A549 (cell line): ENCODE measurements around the gene AHI1. TPM values are rescaled to one million over a fixed set of nuclear protein-coding genes. Genes with fewer than 3 reads are reported as not detected.

Source experiments
- ATAC-seq, 2 experiments: fragments of 200-7000 bp in 1 of 2; fragments of >200 bp in 1 of 2; cut with Nextera tagmentation in 1 of 2; cut with Tn5 transposase in 1 of 2; 3 replicates each; pipeline versions ENCODE4 v1.8.0 to v1.9.1; 2018 to 2020; ENCODE audit warnings: mild to moderate bottlenecking in 1 of 2, moderate library complexity in 1 of 2
- CTCF ChIA-PET: fragments of 300-600 bp; sonication (Branson Sonifier 250); formaldehyde crosslinking; extraction: SDS; loops from one replicate; lab custom pipeline; 2021; ENCODE audit warnings: antibody characterized with exemption, inconsistent platforms; lab: Yijun Ruan, JAX
- POLR2A ChIA-PET: fragments of 350-600 bp; formaldehyde crosslinking; extraction: SDS; loops from one replicate; lab custom pipeline; 2021; ENCODE audit warnings: antibody characterized with exemption, inconsistent platforms; lab: Yijun Ruan, JAX
- DNase-seq, 2 experiments: peaks; one replicate each; pipeline versions ENCODE4 v3.0.0 to v3.0.0-alpha.2; 2011 to 2016; ENCODE audit warnings: low read depth in 1 of 2, low spot score in 1 of 2
- FAIRE-seq: peaks from 2 replicates; lab custom pipeline; 2011; peaks lifted over from hg19 to GRCh38; lab: Jason Lieb, UNC
- H3K27ac ChIP-seq, 2 experiments: fragments of >200 bp; sonication (Bioruptor Twin); formaldehyde crosslinking; 3 replicates each; pipeline ENCODE4 v1.5.1; 2016 to 2017
- H3K4me1 ChIP-seq: fragments of >200 bp; sonication (Bioruptor Twin); formaldehyde crosslinking; 3 replicates; pipeline ENCODE4 v1.6.1; 2016
- H3K4me2 ChIP-seq: fragments of >200 bp; sonication (Bioruptor Twin); formaldehyde crosslinking; 3 replicates; pipeline ENCODE4 v1.6.1; 2016
- H3K4me3 ChIP-seq: fragments of >200 bp; sonication (Bioruptor Twin); formaldehyde crosslinking; 3 replicates; pipeline ENCODE4 v1.5.1; 2016
- H3K9me3 ChIP-seq: fragments of >200 bp; sonication (Bioruptor Twin); formaldehyde crosslinking; 3 replicates; pipeline ENCODE4 v1.6.1; 2016
- BHLHE40 ChIP-seq: IDR thresholded peaks from 2 replicates; pipeline ENCODE4 v1.6.1; 2012; ENCODE audit warnings: low read depth, low read length, inconsistent platforms
- CEBPB ChIP-seq, 2 experiments: fragments of >200 bp in 1 of 2; sonication (Bioruptor Twin) in 1 of 2; formaldehyde crosslinking in 1 of 2; IDR thresholded peaks; 2 replicates each; pipeline ENCODE4 v1.6.1; 2012 to 2016
- EP300 ChIP-seq, 2 experiments: fragments of >200 bp; sonication (Bioruptor Twin); formaldehyde crosslinking; IDR thresholded peaks; 2 replicates in 1 of 2; 3 replicates in 1 of 2; pipeline ENCODE4 v1.6.1; 2016 to 2017
- ESRRA ChIP-seq: fragments of 150-350 bp; IDR thresholded peaks from 2 replicates; pipeline ENCODE4 v1.6.1; 2014; ENCODE audit warnings: mild to moderate bottlenecking, low read length, borderline replicate concordance
- FOSL2 ChIP-seq, 2 experiments: fragments of 450-650 bp in 1 of 2; fragments of >200 bp in 1 of 2; sonication (Bioruptor Twin) in 1 of 2; formaldehyde crosslinking; IDR thresholded peaks; 2 replicates each; pipeline versions ENCODE4 v1.5.0 to v1.6.1; 2016 to 2020; ENCODE audit warnings: mild to moderate bottlenecking in 1 of 2, moderate library complexity in 1 of 2
- FOXS1 ChIP-seq: fragments of 250-450 bp; sonication (Bioruptor Pico); IDR thresholded peaks from 2 replicates; pipeline ENCODE4 v1.5.0; 2020; ENCODE audit warnings: mild to moderate bottlenecking, moderate library complexity
- HEYL ChIP-seq: fragments of 250-450 bp; sonication (Bioruptor Pico); IDR thresholded peaks from 2 replicates; pipeline ENCODE4 v1.8.0; 2021; ENCODE audit warnings: mild to moderate bottlenecking, moderate library complexity
- JUNB ChIP-seq: fragments of >200 bp; sonication (Bioruptor Twin); formaldehyde crosslinking; IDR thresholded peaks from 2 replicates; pipeline ENCODE4 v1.6.1; 2016
- MAFK ChIP-seq: fragments of 450-650 bp; IDR thresholded peaks from 2 replicates; pipeline ENCODE4 v1.6.1; 2014; ENCODE audit not compliant: partially characterized antibody
- MAZ ChIP-seq: fragments of 150-350 bp; IDR thresholded peaks from 2 replicates; pipeline ENCODE4 v1.6.1; 2014; ENCODE audit warnings: antibody characterized with exemption, low read depth, low read length, borderline replicate concordance
- MYC ChIP-seq: IDR thresholded peaks from 2 replicates; pipeline ENCODE4 v1.6.1; 2012; ENCODE audit warnings: mild to moderate bottlenecking, inconsistent platforms, low read length, improper control_type of control experiment, borderline replicate concordance
- PHF8 ChIP-seq: fragments of 200-600 bp; sonication (generic); IDR thresholded peaks from 2 replicates; pipeline ENCODE4 v1.6.1; 2016; ENCODE audit warnings: low read depth, mild to moderate bottlenecking, antibody characterized with exemption, moderate library complexity, borderline replicate concordance
- RAD21 ChIP-seq, 2 experiments: fragments of >200 bp in 1 of 2; sonication (Bioruptor Twin) in 1 of 2; formaldehyde crosslinking in 1 of 2; IDR thresholded peaks in 1 of 2; conservative IDR thresholded peaks in 1 of 2; 2 replicates in 1 of 2; 3 replicates in 1 of 2; pipeline ENCODE4 v1.6.1; 2012 to 2018; ENCODE audit warnings: inconsistent platforms in 1 of 2
- REST ChIP-seq: fragments of 200-600 bp; sonication (generic); IDR thresholded peaks from 2 replicates; pipeline ENCODE4 v1.6.1; 2016; ENCODE audit warnings: antibody characterized with exemption, mild to moderate bottlenecking, moderate library complexity
- SMC3 ChIP-seq: fragments of >200 bp; sonication (Bioruptor Twin); formaldehyde crosslinking; IDR thresholded peaks from 3 replicates; pipeline ENCODE4 v1.6.1; 2018; ENCODE audit warnings: inconsistent platforms
- WGBS: methylation state at CpG from one replicate; pipeline ENCODE4 v1.1.6; 2017; ENCODE audit errors: missing lambda C conversion rate; 5-methylcytosine and 5-hydroxymethylcytosine counted together
- polyA plus RNA-seq, 4 experiments: library from polyadenylated mRNA; depleted of rRNA in 3 of 4; stranded (reverse); fragments of >200 nt; fragmentation: RNase III in 1 of 4; extraction: RNeasy Plus Mini Kit Qiagen cat#74134 plus additional on column Dnase treatment in 1 of 4; gene quantifications; 2 replicates in 3 of 4; 3 replicates in 1 of 4; pipeline ENCODE4 v1.2.3, GENCODE V29; 2011 to 2017
- TF ChIP-seq, protein P1 (sequence below): fragments of 250-450 bp; sonication (Bioruptor Pico); IDR thresholded peaks from 2 replicates; pipeline ENCODE4 v1.5.0; 2021; ENCODE audit warnings: mild to moderate bottlenecking, moderate library complexity, borderline replicate concordance
- TF ChIP-seq, protein P2 (sequence below): fragments of >200 bp; sonication (Bioruptor Twin); formaldehyde crosslinking; IDR thresholded peaks from 3 replicates; pipeline ENCODE4 v1.5.1; 2016

The AHI1 gene
- polyA plus RNA-seq, 2 of the 4 experiments (the other 2 are of a cell fraction), result 24.7 to 50.8 TPM

DNA sequence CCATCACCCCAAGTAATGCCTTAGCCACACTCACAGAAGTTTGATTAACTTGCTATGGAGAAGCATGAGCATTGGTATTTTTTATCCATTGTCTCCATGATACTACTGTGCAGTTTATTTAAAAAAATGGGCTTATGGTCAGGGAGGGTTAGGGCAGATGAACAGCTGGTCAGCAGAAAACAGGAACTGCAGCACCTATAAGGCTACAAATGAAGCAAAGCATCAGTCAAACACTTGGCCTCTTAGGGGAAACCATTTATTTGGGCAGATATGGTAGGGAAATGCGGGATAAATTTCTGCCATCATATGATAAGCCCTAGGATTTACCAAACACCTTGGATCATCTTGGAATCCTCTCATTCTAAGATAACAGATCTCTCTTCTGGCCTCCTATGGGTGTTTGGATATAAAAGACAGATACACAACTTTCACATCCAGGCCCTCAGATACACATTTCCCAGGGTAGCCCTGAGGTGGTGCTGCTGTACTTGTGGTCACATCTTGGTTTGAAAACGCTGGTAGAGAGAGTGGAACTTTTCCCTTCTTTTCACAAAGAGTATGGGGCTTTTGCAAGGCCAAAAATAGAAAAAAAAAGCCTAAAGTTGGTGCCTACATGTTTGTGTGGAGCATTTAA is 42.8 kb upstream of the AHI1 start:
- Histone ChIP-seq H3K27ac (no peak overlapping the region), H3K4me3 (no peak overlapping the region), H3K9me3 (no peaks in the 10 kb centered on the region), H3K4me2 (no peak overlapping the region), H3K4me1 (peaks cover 29% of the 10 kb centered on the region)
- WGBS, result 57% methylated on average over 2 of the region's 2 CpGs
- POLR2A ChIA-PET, result no interaction called here
- CTCF ChIA-PET, result interaction anchor here (0.7 to 3.1 kb wide), 2 partner anchors 395 to 686 kb away, joined by 3 to 21 read pairs; no protein-coding TSS in a partner anchor
- peak in 1 of 2 experiments; percentile 39; a peak in 1 of 5 replicates for TF ChIP-seq RAD21 (conservative IDR thresholded peaks at IDR 0.05 in 1 of 2, IDR thresholded peaks at IDR 0.05 in 1 of 2)
- no peak for TF ChIP-seq PHF8
- FAIRE-seq, result no peak
- peak in 1 of 2 experiments; percentile 21 for DNase-seq
- ATAC-seq, result peak in 1 of 2 experiments; percentile 56; a peak in 2 of 6 replicates

GRCh38 chr6:135537741-135538301 is 40.3 kb upstream of the AHI1 start:
- TF ChIP-seq BHLHE40 (no peak), CEBPB (IDR thresholded peaks at IDR 0.05) (no peak), HEYL (CRISPR knock-in tag) (no peak), FOSL2 (IDR thresholded peaks at IDR 0.05) (no peak), FOSL2 (CRISPR knock-in tag; IDR thresholded peaks at IDR 0.05) (peak; percentile 63), MAFK (peak; percentile 18), MYC (no peak), ESRRA (no peak), JUNB (peak; percentile 40; the same call in 1 of the 2 replicates)
- TF ChIP-seq, protein P1, sequence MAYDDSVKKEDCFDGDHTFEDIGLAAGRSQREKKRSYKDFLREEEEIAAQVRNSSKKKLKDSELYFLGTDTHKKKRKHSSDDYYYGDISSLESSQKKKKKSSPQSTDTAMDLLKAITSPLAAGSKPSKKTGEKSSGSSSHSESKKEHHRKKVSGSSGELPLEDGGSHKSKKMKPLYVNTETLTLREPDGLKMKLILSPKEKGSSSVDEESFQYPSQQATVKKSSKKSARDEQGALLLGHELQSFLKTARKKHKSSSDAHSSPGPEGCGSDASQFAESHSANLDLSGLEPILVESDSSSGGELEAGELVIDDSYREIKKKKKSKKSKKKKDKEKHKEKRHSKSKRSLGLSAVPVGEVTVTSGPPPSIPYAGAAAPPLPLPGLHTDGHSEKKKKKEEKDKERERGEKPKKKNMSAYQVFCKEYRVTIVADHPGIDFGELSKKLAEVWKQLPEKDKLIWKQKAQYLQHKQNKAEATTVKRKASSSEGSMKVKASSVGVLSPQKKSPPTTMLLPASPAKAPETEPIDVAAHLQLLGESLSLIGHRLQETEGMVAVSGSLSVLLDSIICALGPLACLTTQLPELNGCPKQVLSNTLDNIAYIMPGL (CRISPR knock-in tag), result no peak
- POLR2A ChIA-PET, result interaction anchor here (1.6 kb wide), 1 partner anchor 477 kb away, joined by 5 read pairs; no protein-coding TSS in a partner anchor
- Histone ChIP-seq H3K4me1 (peaks cover 36% of the 10 kb centered on the region), H3K9me3 (no peaks in the 10 kb centered on the region), H3K27ac (peak overlapping the region; percentile 45 to 79), H3K4me3 (no peak overlapping the region), H3K4me2 (peak overlapping the region; percentile 43)
- CTCF ChIA-PET, result interaction anchor here (0.8 to 1.1 kb wide), 2 partner anchors 32 to 689 kb away, joined by 3 to 5 read pairs; no protein-coding TSS in a partner anchor
- ATAC-seq (peak; percentile 39 to 71; a peak in 3 of 6 replicates), FAIRE-seq (no peak), DNase-seq (peak in 1 of 2 experiments; percentile 20)
- WGBS, result 3% methylated on average over 2 of the region's 2 CpGs

- POLR2A ChIA-PET, result no interaction called here
- CTCF ChIA-PET, result interaction anchor here (0.7 to 4.3 kb wide), 30 partner anchors 9 to 781 kb away, joined by 3 to 50 read pairs (median 4); partner anchors contain the start of gene PDE7B
- ATAC-seq (peak; percentile 43 to 74; a peak in 5 of 6 replicates), DNase-seq (peak; percentile 24 to 63), FAIRE-seq (no peak)
- 3% methylated on average over 4 of the region's 4 CpGs for WGBS
- TF ChIP-seq EP300 (IDR thresholded peaks at IDR 0.05) (peak in 1 of 2 experiments; percentile 22; a peak in 1 of 5 replicates), MAZ (no peak), FOXS1 (CRISPR knock-in tag) (no peak), REST (no peak), JUNB (0 out of 2 replicates have a peak, but pooled peaks have one; percentile 16), SMC3 (peak; percentile 86), RAD21 (conservative IDR thresholded peaks at IDR 0.05 in 1 of 2, IDR thresholded peaks at IDR 0.05 in 1 of 2) (peak; percentile 78 to 87)
- TF ChIP-seq, protein P2, sequence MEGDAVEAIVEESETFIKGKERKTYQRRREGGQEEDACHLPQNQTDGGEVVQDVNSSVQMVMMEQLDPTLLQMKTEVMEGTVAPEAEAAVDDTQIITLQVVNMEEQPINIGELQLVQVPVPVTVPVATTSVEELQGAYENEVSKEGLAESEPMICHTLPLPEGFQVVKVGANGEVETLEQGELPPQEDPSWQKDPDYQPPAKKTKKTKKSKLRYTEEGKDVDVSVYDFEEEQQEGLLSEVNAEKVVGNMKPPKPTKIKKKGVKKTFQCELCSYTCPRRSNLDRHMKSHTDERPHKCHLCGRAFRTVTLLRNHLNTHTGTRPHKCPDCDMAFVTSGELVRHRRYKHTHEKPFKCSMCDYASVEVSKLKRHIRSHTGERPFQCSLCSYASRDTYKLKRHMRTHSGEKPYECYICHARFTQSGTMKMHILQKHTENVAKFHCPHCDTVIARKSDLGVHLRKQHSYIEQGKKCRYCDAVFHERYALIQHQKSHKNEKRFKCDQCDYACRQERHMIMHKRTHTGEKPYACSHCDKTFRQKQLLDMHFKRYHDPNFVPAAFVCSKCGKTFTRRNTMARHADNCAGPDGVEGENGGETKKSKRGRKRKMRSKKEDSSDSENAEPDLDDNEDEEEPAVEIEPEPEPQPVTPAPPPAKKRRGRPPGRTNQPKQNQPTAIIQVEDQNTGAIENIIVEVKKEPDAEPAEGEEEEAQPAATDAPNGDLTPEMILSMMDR, result peak; percentile 76
- H3K4me3 ChIP-seq, result no peak overlapping the region
- H3K9me3 ChIP-seq, result no peaks in the 10 kb centered on the region
- H3K27ac ChIP-seq, result peak overlapping the region; percentile 76 to 85
- peaks cover 36% of the 10 kb centered on the region for H3K4me1 ChIP-seq
- H3K4me2 ChIP-seq, result peak overlapping the region; percentile 61
Measured at GRCh38 chr6:135535989-135536414, 38.5 kb upstream of the AHI1 start.
